NCI-H2196 (cell line): Measurements from ENCODE around the gene ALDH1L1.

Source experiments
- DNase-seq: peaks from one replicate; lab custom pipeline; 2025; ENCODE audit not compliant: unreplicated experiment; lab: John Stamatoyannopoulos, UW

Gene ALDH1L1

GRCh38 chr3:126155280-126155640, 25.1 kb downstream of the ALDH1L1 start:
- DNase-seq, result no peak

GRCh38 chr3:126154391-126155279, 25.8 kb downstream of the ALDH1L1 start:
- DNase-seq, result no peak

- no peak for DNase-seq
Measured at GRCh38 chr3:126153695-126154360, 26.6 kb downstream of the ALDH1L1 start.

- DNase-seq, result no peak
Measured at GRCh38 chr3:126152901-126153694, 27.3 kb downstream of the ALDH1L1 start.

GRCh38 chr3:126152458-126152857, 27.9 kb downstream of the ALDH1L1 start:
- no peak for DNase-seq

- DNase-seq, result no peak
Measured at GRCh38 chr3:126151562-126152302, 28.7 kb downstream of the ALDH1L1 start.

- no peak for DNase-seq
Measured at GRCh38 chr3:126149960-126150515, 30.3 kb downstream of the ALDH1L1 start.

GRCh38 chr3:126149256-126149902, 31.0 kb downstream of the ALDH1L1 start:
- no peak for DNase-seq

- no peak for DNase-seq
Measured at GRCh38 chr3:126147932-126148683, 32.3 kb downstream of the ALDH1L1 start.

- DNase-seq, result no peak
Measured at GRCh38 chr3:126147147-126147931, 33.0 kb downstream of the ALDH1L1 start.

GRCh38 chr3:126146525-126147146, 33.8 kb downstream of the ALDH1L1 start:
- DNase-seq, result no peak

- DNase-seq, result no peak
Measured at GRCh38 chr3:126146034-126146433, 34.4 kb downstream of the ALDH1L1 start.

GRCh38 chr3:126142652-126143051, 37.7 kb downstream of the ALDH1L1 start:
- DNase-seq, result no peak

- DNase-seq, result no peak
Measured at GRCh38 chr3:126137490-126138130, 42.8 kb downstream of the ALDH1L1 start.

- no peak for DNase-seq
Measured at GRCh38 chr3:126136428-126137220, 43.8 kb downstream of the ALDH1L1 start.

- no peak for DNase-seq
Measured at GRCh38 chr3:126135406-126136076, 44.8 kb downstream of the ALDH1L1 start.
